Type B pancreatic cell (in vitro differentiated cells): ENCODE data around the gene CACNA1H. TPM values are rescaled to one million over a fixed set of nuclear protein-coding genes. Genes with fewer than 3 reads are reported as not detected.

Experiments
- DNase-seq: peaks from one replicate; pipeline ENCODE4 v3.0.0; 2021; ENCODE audit warnings: mixed read lengths; ENCODE audit not compliant: unreplicated experiment; ENCODE audit errors: extremely low spot score
- H3K27ac Mint-ChIP-seq: 2 replicates; pipeline ENCODE4 v1.8.0; 2021; ENCODE audit warnings: mild to moderate bottlenecking, mixed read lengths
- H3K27me3 Mint-ChIP-seq: 2 replicates; pipeline ENCODE4 v1.8.0; 2021; ENCODE audit warnings: mixed read lengths
- H3K36me3 Mint-ChIP-seq: 2 replicates; pipeline ENCODE4 v1.8.0; 2021; ENCODE audit warnings: mixed read lengths
- H3K4me1 Mint-ChIP-seq: one replicate; pipeline ENCODE4 v1.8.0; 2021; ENCODE audit warnings: mixed read lengths; ENCODE audit not compliant: unreplicated experiment
- H3K4me3 Mint-ChIP-seq: 2 replicates; pipeline ENCODE4 v1.8.0; 2021; ENCODE audit warnings: mild to moderate bottlenecking, mixed read lengths
- H3K9me3 Mint-ChIP-seq: 2 replicates; pipeline ENCODE4 v1.8.0; 2021; ENCODE audit warnings: mixed read lengths
- CTCF ChIP-seq: fragments of 200-600 bp; sonication (generic); conservative IDR thresholded peaks from 2 replicates; pipeline ENCODE4 v1.5.0; 2021; ENCODE audit warnings: antibody characterized with exemption, mild to moderate bottlenecking
- total RNA-seq: library from RNA; stranded (reverse); gene quantifications from 2 replicates; pipeline ENCODE4 v1.2.1, GENCODE V29; 2021; ENCODE audit warnings: low replicate concordance

CACNA1H gene
- total RNA-seq, 1 donor from 2014 or later: 38.1 TPM

- no peak overlapping the region for H3K27ac Mint-ChIP-seq
- H3K4me1 Mint-ChIP-seq: no peaks in the 10 kb centered on the region
- H3K4me3 Mint-ChIP-seq: no peak overlapping the region
- no peaks in the 10 kb centered on the region for H3K27me3 Mint-ChIP-seq
- DNase-seq: no peak
- no peaks in the 10 kb centered on the region for H3K36me3 Mint-ChIP-seq
- no peaks in the 10 kb centered on the region for H3K9me3 Mint-ChIP-seq
- no peak for TF ChIP-seq CTCF
Measured at GRCh38 chr16:1192384-1193073, 39.6 kb downstream of the CACNA1H start.

DNA sequence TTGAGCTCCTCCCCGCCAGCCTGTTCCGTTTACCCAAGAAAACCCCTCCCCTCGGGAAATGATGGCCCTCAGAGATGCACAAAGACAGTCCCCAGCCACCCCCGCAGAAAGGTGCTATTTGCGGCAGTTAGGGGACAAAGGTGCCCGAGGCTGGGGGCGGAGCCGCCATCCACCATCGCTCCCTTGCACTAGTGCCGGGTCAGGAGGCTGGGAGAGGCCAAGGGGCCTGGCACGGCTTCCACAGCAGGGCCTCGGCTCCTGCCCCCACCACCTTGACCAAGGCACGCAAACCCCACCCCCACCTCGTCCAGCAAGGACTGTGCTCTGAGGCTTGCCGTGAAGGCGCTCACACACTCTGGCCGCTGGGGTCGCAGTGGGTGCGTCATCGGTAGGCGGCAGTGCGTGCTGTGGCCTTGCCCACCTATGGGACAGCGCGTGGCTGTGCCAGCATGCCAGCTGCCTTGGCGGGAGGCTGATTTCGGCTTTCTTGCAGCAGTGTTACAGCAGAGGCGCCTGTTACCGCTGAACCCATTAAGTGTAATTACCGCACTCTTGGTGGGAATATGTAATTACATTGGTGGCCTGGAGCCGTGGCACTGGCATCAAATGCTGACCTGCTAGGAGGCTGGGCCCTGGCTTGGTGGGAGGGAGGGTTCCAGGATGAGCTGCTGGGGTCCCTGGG, 40.4 kb downstream of the CACNA1H start:
- no peak overlapping the region for H3K27ac Mint-ChIP-seq
- no peaks in the 10 kb centered on the region for H3K4me1 Mint-ChIP-seq
- H3K36me3 Mint-ChIP-seq: no peaks in the 10 kb centered on the region
- no peak for DNase-seq
- no peaks in the 10 kb centered on the region for H3K9me3 Mint-ChIP-seq
- H3K27me3 Mint-ChIP-seq: no peaks in the 10 kb centered on the region
- no peak for TF ChIP-seq CTCF
- H3K4me3 Mint-ChIP-seq: no peak overlapping the region

GRCh38 chr16:1193825-1194581, 41.1 kb downstream of the CACNA1H start:
- H3K36me3 Mint-ChIP-seq: no peaks in the 10 kb centered on the region
- H3K27me3 Mint-ChIP-seq: no peaks in the 10 kb centered on the region
- H3K27ac Mint-ChIP-seq: no peak overlapping the region
- H3K4me1 Mint-ChIP-seq: no peaks in the 10 kb centered on the region
- H3K9me3 Mint-ChIP-seq: no peaks in the 10 kb centered on the region
- no peak for TF ChIP-seq CTCF
- H3K4me3 Mint-ChIP-seq: no peak overlapping the region
- no peak for DNase-seq

DNA sequence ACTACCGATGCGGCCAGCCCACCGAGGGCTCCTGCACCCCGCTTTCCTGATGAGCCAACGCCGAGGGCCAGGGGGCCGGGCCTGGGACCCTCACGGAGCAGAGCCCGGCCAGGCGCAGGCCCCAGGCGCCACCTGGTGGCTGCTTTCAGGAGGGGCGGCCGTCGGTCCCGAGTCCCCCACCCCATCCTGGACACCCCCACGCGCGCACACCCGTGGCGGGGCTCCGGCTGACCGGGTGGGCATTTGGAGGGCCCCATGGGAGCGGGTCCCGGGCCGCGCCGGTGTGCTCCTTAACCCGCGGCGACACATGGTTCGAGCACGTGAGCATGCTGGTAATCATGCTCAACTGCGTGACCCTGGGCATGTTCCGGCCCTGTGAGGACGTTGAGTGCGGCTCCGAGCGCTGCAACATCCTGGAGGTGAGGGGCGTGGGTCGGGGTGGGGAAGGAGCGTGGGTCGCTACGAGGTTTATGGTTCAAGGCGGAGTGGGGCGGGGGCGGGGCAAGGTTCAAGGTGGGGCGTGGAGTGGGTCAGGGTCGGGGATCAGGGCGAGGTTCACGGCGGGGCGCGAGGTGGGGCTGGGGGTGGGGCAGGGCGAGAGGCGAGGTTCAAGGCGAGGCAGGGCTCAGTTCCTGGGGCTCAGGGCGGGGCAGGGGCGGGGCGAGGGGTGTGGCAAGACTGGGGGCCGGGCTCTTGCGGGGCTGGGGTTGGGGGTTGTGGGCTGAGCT, 41.9 kb downstream of the CACNA1H start:
- no peak overlapping the region for H3K27ac Mint-ChIP-seq
- no peak for DNase-seq
- TF ChIP-seq CTCF: peak; percentile 96
- H3K4me1 Mint-ChIP-seq: no peaks in the 10 kb centered on the region
- H3K36me3 Mint-ChIP-seq: peaks cover 2% of the 10 kb centered on the region
- no peaks in the 10 kb centered on the region for H3K9me3 Mint-ChIP-seq
- no peaks in the 10 kb centered on the region for H3K27me3 Mint-ChIP-seq
- H3K4me3 Mint-ChIP-seq: no peak overlapping the region

- no peaks in the 10 kb centered on the region for H3K27me3 Mint-ChIP-seq
- H3K27ac Mint-ChIP-seq: no peak overlapping the region
- DNase-seq: no peak
- H3K4me1 Mint-ChIP-seq: no peaks in the 10 kb centered on the region
- TF ChIP-seq CTCF: no peak
- no peaks in the 10 kb centered on the region for H3K9me3 Mint-ChIP-seq
- peaks cover 3% of the 10 kb centered on the region for H3K36me3 Mint-ChIP-seq
- H3K4me3 Mint-ChIP-seq: no peak overlapping the region
Measured at GRCh38 chr16:1195393-1195666, 42.4 kb downstream of the CACNA1H start.
